OCI-LY7 (cell line): ENCODE results near the gene UBP1. TPM values are rescaled to one million over a fixed set of nuclear protein-coding genes. Genes with fewer than 3 reads are reported as not detected.

Experiments
- Bru-seq: library from RNA; stranded (reverse); fragments of 400-500 nt; gene quantifications from one replicate; lab custom pipeline; 2021; lab: Mats Ljungman, UMichigan
- BruChase-seq, 2 experiments: library from RNA; stranded (reverse); fragments of 400-500 nt; gene quantifications; one replicate each; lab custom pipeline; 2021; lab: Mats Ljungman, UMichigan
- BruUV-seq: library from RNA; stranded (reverse); fragments of 400-500 nt; replicated peaks from 2 replicates; lab custom pipeline; 2021; lab: Mats Ljungman, UMichigan
- CTCF ChIA-PET: fragments of 300-600 bp; sonication (Branson Sonifier 250); formaldehyde crosslinking; loops from one replicate; lab custom pipeline; 2022; ENCODE audit warnings: antibody characterized with exemption; ENCODE audit not compliant: unreplicated experiment; lab: Charles Lee
- POLR2A ChIA-PET: fragments of 300-600 bp; sonication (Branson Sonifier 250); formaldehyde crosslinking; loops from one replicate; lab custom pipeline; 2022; ENCODE audit warnings: antibody characterized with exemption; lab: Charles Lee
- DNase-seq: peaks from one replicate; pipeline ENCODE4 v3.0.0-alpha.2; 2015; ENCODE audit warnings: low spot score
- H2AFZ ChIP-seq: fragments of 200-600 bp; sonication (generic), shearing (Covaris generic); 2 replicates; pipeline ENCODE4 v1.6.1; 2014; ENCODE audit warnings: mild to moderate bottlenecking, antibody characterized with exemption, low read length, moderate library complexity
- H3K27ac ChIP-seq: fragments of 200-600 bp; sonication (generic); 2 replicates; pipeline ENCODE4 v1.5.1; 2014; ENCODE audit warnings: mixed run types, low read depth, mild to moderate bottlenecking, moderate library complexity, low read length, inconsistent platforms; ENCODE audit not compliant: poor library complexity, severe bottlenecking
- H3K36me3 ChIP-seq: fragments of 200-600 bp; sonication (generic); 2 replicates; pipeline ENCODE4 v1.6.1; 2014; ENCODE audit warnings: mild to moderate bottlenecking, antibody characterized with exemption, low read length, moderate library complexity, mixed read lengths; ENCODE audit not compliant: insufficient read depth
- H3K4me1 ChIP-seq: fragments of 200-600 bp; sonication (generic); 2 replicates; pipeline ENCODE4 v1.5.1; 2014; ENCODE audit warnings: mild to moderate bottlenecking, low read length; ENCODE audit not compliant: insufficient read depth, poor library complexity, severe bottlenecking
- H3K4me2 ChIP-seq: fragments of 200-600 bp; sonication (generic); 2 replicates; pipeline ENCODE4 v1.6.1; 2014; ENCODE audit warnings: mild to moderate bottlenecking, low read length
- H3K4me3 ChIP-seq: fragments of 200-600 bp; sonication (generic); 2 replicates; pipeline ENCODE4 v1.5.1; 2014; ENCODE audit warnings: mild to moderate bottlenecking, low read depth, low read length; ENCODE audit not compliant: poor library complexity, severe bottlenecking
- H3K79me2 ChIP-seq: fragments of 200-600 bp; sonication (generic); 2 replicates; pipeline ENCODE4 v1.6.1; 2016; ENCODE audit warnings: low read depth, mild to moderate bottlenecking, low read length, moderate library complexity, mixed read lengths; ENCODE audit not compliant: insufficient read depth
- H3K9me2 ChIP-seq: fragments of 200-600 bp; sonication (generic); 2 replicates; pipeline ENCODE4 v1.6.1; 2016; ENCODE audit warnings: mild to moderate bottlenecking, low read length, mixed read lengths; ENCODE audit not compliant: insufficient read depth
- H3K9me3 ChIP-seq: fragments of 200-600 bp; sonication (generic); 2 replicates; pipeline ENCODE4 v1.6.1; 2014; ENCODE audit warnings: mild to moderate bottlenecking, mixed run types, low read length, mixed read lengths
- H4K20me1 ChIP-seq: fragments of 200-600 bp; sonication (generic); 2 replicates; pipeline ENCODE4 v1.6.1; 2014; ENCODE audit warnings: mild to moderate bottlenecking, antibody characterized with exemption, low read length, moderate library complexity, mixed read lengths; ENCODE audit not compliant: insufficient read depth
- CTCF ChIP-seq: fragments of 200-600 bp; sonication (generic); conservative IDR thresholded peaks from 2 replicates; pipeline ENCODE4 v1.5.1; 2014; ENCODE audit warnings: mild to moderate bottlenecking, antibody characterized with exemption, low read length, moderate library complexity, mixed read lengths
- EZH2phosphoT487 ChIP-seq: fragments of 200-600 bp; sonication (generic); IDR thresholded peaks from 2 replicates; pipeline ENCODE4 v1.6.1; 2018; ENCODE audit warnings: low read depth, borderline replicate concordance, mild to moderate bottlenecking, mixed run types, antibody characterized with exemption, low read length, moderate library complexity, mixed read lengths
- intact Hi-C: fragments of 100-400 bp; cut with micrococcal nuclease; formaldehyde crosslinking; loops from one replicate; pipeline ENCODE4 v1.10.0; 2022; ENCODE audit not compliant: unreplicated experiment
- long read RNA-seq: library from polyadenylated mRNA; stranded (forward); transcript quantifications from one replicate; pipeline ENCODE4 v2.0.0, GENCODE V29; 2022
- total RNA-seq, 2 experiments: library from RNA; depleted of rRNA in 1 of 2; stranded (reverse); fragments of >200 nt in 1 of 2; shearing (Covaris generic) in 1 of 2; gene quantifications; 2 replicates each; pipeline ENCODE4 v1.2.3, GENCODE V29; 2014 to 2022

Gene UBP1
- total RNA-seq (2014; rRNA removed; shearing (Covaris generic)) (53.2 and 73.0 TPM in 2 replicates), total RNA-seq (2022) (83.8 and 94.0 TPM in 2 replicates), Bru-seq, nascent RNA (percentile 92 among the genes with signal in this experiment), BruChase-seq, experiment 1, labeled RNA remaining after a 6-hour chase (percentile 94 among the genes with signal in this experiment), BruChase-seq, experiment 2, labeled RNA remaining after a 2-hour chase (percentile 91 among the genes with signal in this experiment)
- long read RNA-seq, full-length matches to known transcripts: 45 of 82 reads
- long read RNA-seq, partial matches to known transcripts: 9 of 82 reads
- long read RNA-seq, other reads (novel, unspliced or antisense): 28 of 82 reads

GRCh38 chr3:33440328-33441224 is at the start of gene UBP1:
Gene UBP1, minus strand, starts transcription at chr3:33440405. Its CDS starts 557 bp downstream, at chr3:33439848.
- peak; percentile 100 for DNase-seq
- no peaks in the 10 kb centered on the region for H3K36me3 ChIP-seq
- peaks cover 48% of the 10 kb centered on the region for H3K79me2 ChIP-seq
- H3K27ac ChIP-seq: peak within 1 kb of the TSS; percentile 96
- intact Hi-C loops: loop anchor here (1.0 to 2.0 kb wide), 4 partner anchors 218 to 358 kb away; partner anchors contain the start of gene PDCD6IP
- POLR2A ChIA-PET: interaction anchor here (0.5 to 3.2 kb wide), 18 partner anchors 10 to 755 kb away, joined by 3 to 22 read pairs (median 3); partner anchors contain the start of gene PDCD6IP
- H3K9me2 ChIP-seq: no peaks in the 10 kb centered on the region
- H3K4me1 ChIP-seq: peaks cover 33% of the 10 kb centered on the region
- peak within 1 kb of the TSS; percentile 90 for H2AFZ ChIP-seq
- H4K20me1 ChIP-seq: peaks cover 37% of the 10 kb centered on the region; the same call in 1 of the 2 replicates
- peak within 1 kb of the TSS; percentile 90 for H3K4me3 ChIP-seq
- CTCF ChIA-PET: no interaction called here
- TF ChIP-seq EZH2phosphoT487: no peak
- no peak for TF ChIP-seq CTCF
- H3K9me3 ChIP-seq: no peaks in the 10 kb centered on the region
- H3K4me2 ChIP-seq: peak within 1 kb of the TSS; percentile 99
- BruUV-seq: no TSS peak

- Histone ChIP-seq H4K20me1 (no peaks in the 10 kb centered on the region), H3K4me3 (no peak overlapping the region), H3K4me1 (peaks cover 5% of the 10 kb centered on the region), H3K27ac (no peak overlapping the region), H2AFZ (no peak overlapping the region), H3K9me2 (no peaks in the 10 kb centered on the region), H3K36me3 (no peaks in the 10 kb centered on the region), H3K79me2 (no peaks in the 10 kb centered on the region), H3K9me3 (no peaks in the 10 kb centered on the region), H3K4me2 (no peak overlapping the region)
- intact Hi-C loops: no loop called here
- ChIA-PET CTCF (no interaction called here), POLR2A (no interaction called here)
- no TSS peak for BruUV-seq
- TF ChIP-seq CTCF (no peak), EZH2phosphoT487 (no peak)
- DNase-seq: no peak
Observed at GRCh38 chr3:33488683-33489082, 48.5 kb upstream of the UBP1 start.
